PC-3 (cell line): ENCODE results near the gene DCHS1. TPM values are rescaled to one million over a fixed set of nuclear protein-coding genes. Genes with fewer than 3 reads are reported as not detected.

Experiments used
- ATAC-seq: fragments of 200-7000 bp; cut with Tn5 transposase; 2 replicates; pipeline ENCODE4 v1.9.1; 2020; ENCODE audit warnings: mild to moderate bottlenecking, moderate library complexity
- BruUV-seq: library from RNA; stranded (reverse); fragments of 400-500 nt; replicated peaks from 2 replicates; lab custom pipeline; 2021; lab: Mats Ljungman, UMichigan
- CTCF ChIA-PET: fragments of 300-600 bp; sonication (Branson Sonifier 250); formaldehyde crosslinking; loops from one replicate; lab custom pipeline; 2022; ENCODE audit warnings: antibody characterized with exemption; lab: Charles Lee
- POLR2A ChIA-PET: fragments of 300-600 bp; sonication (Branson Sonifier 250); formaldehyde crosslinking; loops from one replicate; lab custom pipeline; 2022; ENCODE audit warnings: antibody characterized with exemption; ENCODE audit not compliant: unreplicated experiment; lab: Charles Lee
- DNase-seq: peaks from one replicate; pipeline ENCODE4 v3.0.0-alpha.2; 2015
- H2AFZ ChIP-seq: fragments of 300-600 bp; sonication (generic); 2 replicates; pipeline ENCODE4 v1.6.0; 2016; ENCODE audit warnings: antibody characterized with exemption, low read length
- H3F3A ChIP-seq: fragments of 300-600 bp; sonication (generic); one replicate; pipeline ENCODE4 v1.6.0; 2017; ENCODE audit warnings: antibody characterized with exemption, low read length, control low read depth, mild to moderate bottlenecking; ENCODE audit not compliant: unreplicated experiment
- H3K27ac ChIP-seq: fragments of 300-600 bp; sonication (generic); 2 replicates; pipeline ENCODE4 v1.5.1; 2016; ENCODE audit warnings: mild to moderate bottlenecking, low read length
- H3K27me3 ChIP-seq: fragments of 300-600 bp; sonication (generic); 2 replicates; pipeline ENCODE4 v1.6.1; 2016; ENCODE audit warnings: low read length, mixed read lengths
- H3K36me3 ChIP-seq: fragments of 300-600 bp; sonication (generic); 2 replicates; pipeline ENCODE4 v1.6.1; 2016; ENCODE audit warnings: low read depth, mixed run types, low read length, mixed read lengths
- H3K4me1 ChIP-seq: fragments of 300-600 bp; sonication (generic); 2 replicates; pipeline ENCODE4 v1.5.1; 2016; ENCODE audit warnings: low read length; ENCODE audit not compliant: insufficient read depth
- H3K4me2 ChIP-seq: fragments of 300-600 bp; sonication (generic); 2 replicates; pipeline ENCODE4 v1.6.0; 2016; ENCODE audit warnings: low read length
- H3K4me3 ChIP-seq: fragments of 300-600 bp; sonication (generic); 2 replicates; pipeline ENCODE4 v1.5.1; 2016; ENCODE audit warnings: mild to moderate bottlenecking, low read length, mixed read lengths
- H3K79me2 ChIP-seq: fragments of 300-600 bp; sonication (generic); 2 replicates; pipeline ENCODE4 v1.6.1; 2017; ENCODE audit warnings: low read length, mixed read lengths
- H3K9ac ChIP-seq: fragments of 300-600 bp; sonication (generic); 2 replicates; pipeline ENCODE4 v1.6.0; 2016; ENCODE audit warnings: mild to moderate bottlenecking, low read length
- H3K9me2 ChIP-seq: fragments of 300-600 bp; sonication (generic); replicated peaks from 2 replicates; pipeline ENCODE4 v1.6.1; 2016; ENCODE audit warnings: mixed run types, low read length, mixed read lengths
- H3K9me3 ChIP-seq: fragments of 300-600 bp; sonication (generic); 2 replicates; pipeline ENCODE4 v1.6.1; 2016; ENCODE audit warnings: low read length, mixed read lengths
- H4K20me1 ChIP-seq: fragments of 300-600 bp; sonication (generic); 2 replicates; pipeline ENCODE4 v1.6.1; 2016; ENCODE audit warnings: low read length, mixed read lengths
- EZH2 ChIP-seq: fragments of 300-600 bp; sonication (generic); IDR thresholded peaks from one replicate; pipeline ENCODE4 v1.6.1; 2017; ENCODE audit warnings: antibody characterized with exemption, mild to moderate bottlenecking, low read length; ENCODE audit not compliant: unreplicated experiment
- EZH2phosphoT487 ChIP-seq: fragments of 300-600 bp; sonication (generic); IDR thresholded peaks from 2 replicates; pipeline ENCODE4 v1.6.1; 2018; ENCODE audit warnings: mild to moderate bottlenecking, antibody characterized with exemption, low read length, borderline replicate concordance
- intact Hi-C: fragments of 100-400 bp; cut with micrococcal nuclease; formaldehyde crosslinking; loops from 2 replicates; pipeline ENCODE4 v1.9.0; 2023
- total RNA-seq: library from RNA; depleted of rRNA; stranded (reverse); fragments of >200 nt; gene quantifications from 2 replicates; pipeline ENCODE4 v1.2.3, GENCODE V29; 2014
- TF ChIP-seq, protein P1 (sequence below): fragments of 300-600 bp; sonication (generic); conservative IDR thresholded peaks from 2 replicates; pipeline ENCODE4 v1.5.1; 2017; ENCODE audit warnings: antibody characterized with exemption, low read depth, mild to moderate bottlenecking, low read length

DCHS1 gene
- total RNA-seq, 1 experiment from 2014 or later = under 0.01 TPM

DNA sequence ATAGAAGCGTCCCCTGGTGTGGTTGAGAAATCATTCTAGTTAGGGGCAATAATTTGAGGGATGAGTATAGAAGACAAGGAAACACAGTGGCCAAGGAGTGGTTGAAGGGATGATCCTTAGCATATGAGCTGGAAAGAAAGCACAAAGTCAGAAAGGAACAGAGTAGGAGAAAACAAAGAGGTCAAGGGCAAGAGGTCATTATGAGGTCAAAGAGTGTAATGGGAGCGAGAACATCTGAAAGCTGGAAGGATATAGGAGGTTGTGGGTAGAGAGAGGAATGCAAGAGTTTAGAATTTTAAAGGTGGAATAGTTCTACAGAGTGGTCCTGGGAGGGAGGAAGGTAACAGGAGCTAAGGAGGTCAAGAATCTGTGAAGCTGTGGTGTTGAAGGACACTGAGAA is 2.0 kb downstream of the DCHS1 start:
- Histone ChIP-seq H3K9me2 (no peaks in the 10 kb centered on the region), H3K36me3 (no peaks in the 10 kb centered on the region), H3K79me2 (no peaks in the 10 kb centered on the region), H3K9me3 (no peaks in the 10 kb centered on the region), H3K9ac (no peak overlapping the region), H3K4me2 (no peak overlapping the region), H3K4me3 (no peak overlapping the region), H2AFZ (no peak overlapping the region), H3K27me3 (peaks cover 60% of the 10 kb centered on the region), H3K27ac (no peak overlapping the region), H3F3A (no peaks in the 10 kb centered on the region), H3K4me1 (no peaks in the 10 kb centered on the region; the same call in 1 of the 2 replicates), H4K20me1 (no peaks in the 10 kb centered on the region)
- TF ChIP-seq EZH2phosphoT487 (no peak), EZH2 (no peak)
- TF ChIP-seq, protein P1, sequence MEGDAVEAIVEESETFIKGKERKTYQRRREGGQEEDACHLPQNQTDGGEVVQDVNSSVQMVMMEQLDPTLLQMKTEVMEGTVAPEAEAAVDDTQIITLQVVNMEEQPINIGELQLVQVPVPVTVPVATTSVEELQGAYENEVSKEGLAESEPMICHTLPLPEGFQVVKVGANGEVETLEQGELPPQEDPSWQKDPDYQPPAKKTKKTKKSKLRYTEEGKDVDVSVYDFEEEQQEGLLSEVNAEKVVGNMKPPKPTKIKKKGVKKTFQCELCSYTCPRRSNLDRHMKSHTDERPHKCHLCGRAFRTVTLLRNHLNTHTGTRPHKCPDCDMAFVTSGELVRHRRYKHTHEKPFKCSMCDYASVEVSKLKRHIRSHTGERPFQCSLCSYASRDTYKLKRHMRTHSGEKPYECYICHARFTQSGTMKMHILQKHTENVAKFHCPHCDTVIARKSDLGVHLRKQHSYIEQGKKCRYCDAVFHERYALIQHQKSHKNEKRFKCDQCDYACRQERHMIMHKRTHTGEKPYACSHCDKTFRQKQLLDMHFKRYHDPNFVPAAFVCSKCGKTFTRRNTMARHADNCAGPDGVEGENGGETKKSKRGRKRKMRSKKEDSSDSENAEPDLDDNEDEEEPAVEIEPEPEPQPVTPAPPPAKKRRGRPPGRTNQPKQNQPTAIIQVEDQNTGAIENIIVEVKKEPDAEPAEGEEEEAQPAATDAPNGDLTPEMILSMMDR = no peak
- ChIA-PET POLR2A (no interaction called here), CTCF (no interaction called here)
- DNase-seq (no peak), ATAC-seq (no peak)
- intact Hi-C loops = no loop called here
- BruUV-seq = no TSS peak

DNA sequence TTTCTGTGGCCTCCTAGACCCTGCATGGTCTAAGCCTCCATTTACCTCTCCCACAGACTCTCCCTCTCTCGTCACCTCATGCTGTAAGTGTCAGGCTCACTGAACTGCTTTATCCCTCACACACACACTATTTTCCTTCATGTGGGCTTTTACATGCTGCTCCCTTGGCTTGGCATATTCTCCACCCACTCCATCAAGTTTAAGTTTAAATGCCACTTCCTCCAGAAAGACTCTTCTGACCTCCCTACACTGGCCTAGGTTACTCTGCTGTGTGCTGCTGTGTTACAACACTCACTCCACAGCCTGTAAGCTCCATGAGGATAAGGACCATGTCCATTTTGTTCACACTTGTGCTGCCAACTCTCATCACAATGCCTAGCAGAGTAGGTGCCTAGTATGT is 2.5 kb downstream of the DCHS1 start:
- no peaks in the 10 kb centered on the region for H3F3A ChIP-seq
- no peak overlapping the region for H2AFZ ChIP-seq
- ATAC-seq = no peak
- H3K27ac ChIP-seq = no peak overlapping the region
- H3K9ac ChIP-seq = no peak overlapping the region
- no peak overlapping the region for H3K4me2 ChIP-seq
- intact Hi-C loops = no loop called here
- H3K9me3 ChIP-seq = no peaks in the 10 kb centered on the region
- H4K20me1 ChIP-seq = no peaks in the 10 kb centered on the region
- no TSS peak for BruUV-seq
- no peak overlapping the region for H3K4me3 ChIP-seq
- no peaks in the 10 kb centered on the region for H3K36me3 ChIP-seq
- no peak for DNase-seq
- H3K4me1 ChIP-seq = no peaks in the 10 kb centered on the region; the same call in 1 of the 2 replicates
- POLR2A ChIA-PET = no interaction called here
- no peaks in the 10 kb centered on the region for H3K9me2 ChIP-seq
- no peaks in the 10 kb centered on the region for H3K79me2 ChIP-seq
- CTCF ChIA-PET = no interaction called here
- H3K27me3 ChIP-seq = peaks cover 60% of the 10 kb centered on the region
- TF ChIP-seq, protein P1 = no peak
- no peak for TF ChIP-seq EZH2
- no peak for TF ChIP-seq EZH2phosphoT487

DNA sequence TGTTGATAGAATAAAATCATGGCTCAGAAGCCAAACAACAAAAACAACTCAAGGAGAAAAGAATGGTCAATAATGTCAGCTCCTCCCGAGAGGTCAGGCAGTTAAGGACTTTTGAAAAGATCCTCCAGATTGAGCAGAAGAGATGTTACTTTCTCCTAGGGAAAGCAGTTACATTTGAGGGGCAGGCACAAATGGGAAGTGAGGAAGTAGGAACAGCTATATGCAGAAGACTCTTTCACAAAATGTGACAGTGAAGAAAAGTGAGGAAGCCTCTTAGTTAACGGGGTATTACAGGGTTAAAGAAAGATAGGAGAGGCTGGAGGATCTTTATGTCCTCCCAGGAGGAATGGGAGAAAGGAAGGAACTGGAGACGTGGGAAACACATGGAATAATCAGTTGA is 3.4 kb downstream of the DCHS1 start:
- no peak overlapping the region for H3K27ac ChIP-seq
- no peak for ATAC-seq

More for the DNA sequence above, 3.4 kb downstream of the DCHS1 start:
- intact Hi-C loops = no loop called here
- CTCF ChIA-PET = no interaction called here
- no peaks in the 10 kb centered on the region for H3K36me3 ChIP-seq
- no peaks in the 10 kb centered on the region; the same call in 1 of the 2 replicates for H3K4me1 ChIP-seq
- H3F3A ChIP-seq = no peaks in the 10 kb centered on the region
- no peaks in the 10 kb centered on the region for H4K20me1 ChIP-seq
- no peak overlapping the region for H3K4me3 ChIP-seq
- no peaks in the 10 kb centered on the region for H3K9me2 ChIP-seq
- H3K9me3 ChIP-seq = no peaks in the 10 kb centered on the region
- BruUV-seq = no TSS peak
- no peak for DNase-seq
- H3K4me2 ChIP-seq = no peak overlapping the region
- peaks cover 62% of the 10 kb centered on the region for H3K27me3 ChIP-seq
- TF ChIP-seq, protein P1 = no peak
- no peak for TF ChIP-seq EZH2
- no peak for TF ChIP-seq EZH2phosphoT487
- POLR2A ChIA-PET = no interaction called here
- no peak overlapping the region for H3K9ac ChIP-seq
- no peaks in the 10 kb centered on the region for H3K79me2 ChIP-seq
- H2AFZ ChIP-seq = no peak overlapping the region
